Astrocyte (in vitro differentiated cells and primary cell): ENCODE results near the gene RGS10. TPM values are rescaled to one million over a fixed set of nuclear protein-coding genes. Genes with fewer than 3 reads are reported as not detected.

ENCODE experiments used
- DNase-seq: peaks from one replicate; pipeline ENCODE4 v3.0.0-alpha.2; 2010; ENCODE audit warnings: low read depth
- FAIRE-seq: peaks from 2 replicates; lab custom pipeline; 2011; peaks lifted over from hg19 to GRCh38; lab: Jason Lieb, UNC
- H2AFZ ChIP-seq: 2 replicates; pipeline ENCODE4 v1.6.0; 2012; ENCODE audit warnings: low read depth, low read length, inconsistent platforms
- H3K27ac ChIP-seq: 2 replicates; pipeline ENCODE4 v1.5.1; 2011; ENCODE audit warnings: low read depth, low read length, inconsistent platforms
- H3K27me3 ChIP-seq: 2 replicates; pipeline ENCODE4 v1.6.0; 2011; ENCODE audit warnings: low read length, inconsistent platforms; ENCODE audit not compliant: insufficient read depth
- H3K36me3 ChIP-seq: 2 replicates; pipeline ENCODE4 v1.5.1; 2011; ENCODE audit warnings: low read length, inconsistent platforms; ENCODE audit not compliant: insufficient read depth
- H3K4me1 ChIP-seq: 2 replicates; pipeline ENCODE4 v1.5.1; 2011; ENCODE audit warnings: low read length, inconsistent platforms; ENCODE audit not compliant: insufficient read depth
- H3K4me2 ChIP-seq: 2 replicates; pipeline ENCODE4 v1.6.0; 2012; ENCODE audit warnings: low read length, inconsistent platforms
- H3K4me3 ChIP-seq: 2 replicates; pipeline ENCODE4 v1.5.1; 2011; ENCODE audit warnings: low read depth, mild to moderate bottlenecking, low read length, inconsistent platforms; ENCODE audit not compliant: insufficient read depth
- H3K79me2 ChIP-seq: 2 replicates; pipeline ENCODE4 v1.6.0; 2012; ENCODE audit warnings: mild to moderate bottlenecking, low read length, inconsistent platforms; ENCODE audit not compliant: insufficient read depth
- H3K9ac ChIP-seq: 2 replicates; pipeline ENCODE4 v1.6.0; 2012; ENCODE audit warnings: mild to moderate bottlenecking, low read length, inconsistent platforms
- H3K9me3 ChIP-seq: 2 replicates; pipeline ENCODE4 v1.5.1; 2012; ENCODE audit warnings: low read depth, mild to moderate bottlenecking, low read length, inconsistent platforms; ENCODE audit not compliant: insufficient read depth
- H4K20me1 ChIP-seq: 2 replicates; pipeline ENCODE4 v1.6.0; 2012; ENCODE audit warnings: low read length, inconsistent platforms; ENCODE audit not compliant: insufficient read depth
- H3K27ac Mint-ChIP-seq: one replicate; pipeline ENCODE4 v1.8.0; 2021; ENCODE audit warnings: mild to moderate bottlenecking, mixed read lengths; ENCODE audit not compliant: unreplicated experiment
- H3K27me3 Mint-ChIP-seq: one replicate; pipeline ENCODE4 v1.8.0; 2021; ENCODE audit warnings: low read depth, mixed read lengths; ENCODE audit not compliant: unreplicated experiment
- H3K36me3 Mint-ChIP-seq: one replicate; pipeline ENCODE4 v1.8.0; 2021; ENCODE audit warnings: low read depth, mixed read lengths; ENCODE audit not compliant: unreplicated experiment
- H3K4me1 Mint-ChIP-seq: one replicate; pipeline ENCODE4 v1.8.0; 2021; ENCODE audit warnings: low read depth, mixed read lengths; ENCODE audit not compliant: unreplicated experiment
- H3K4me3 Mint-ChIP-seq: one replicate; pipeline ENCODE4 v1.8.0; 2021; ENCODE audit warnings: mild to moderate bottlenecking, moderate library complexity, mixed read lengths; ENCODE audit not compliant: unreplicated experiment
- H3K9me3 Mint-ChIP-seq: one replicate; pipeline ENCODE4 v1.8.0; 2021; ENCODE audit warnings: mild to moderate bottlenecking, mixed read lengths; ENCODE audit not compliant: unreplicated experiment
- CTCF ChIP-seq: IDR thresholded peaks from 2 replicates; pipeline ENCODE4 v1.5.1; 2011; ENCODE audit warnings: low read depth, mild to moderate bottlenecking, inconsistent platforms, low read length, moderate library complexity; ENCODE audit not compliant: insufficient read depth
- EZH2 ChIP-seq: IDR thresholded peaks from 2 replicates; pipeline ENCODE4 v1.6.1; 2012; ENCODE audit warnings: mild to moderate bottlenecking, low read length, inconsistent platforms; ENCODE audit not compliant: insufficient read depth
- total RNA-seq: library from RNA; stranded (reverse); gene quantifications from 2 replicates; pipeline ENCODE4 v1.2.1, GENCODE V29; 2021

Gene RGS10
- total RNA-seq, 1 donor from 2014 or later, result 40.1 TPM

DNA sequence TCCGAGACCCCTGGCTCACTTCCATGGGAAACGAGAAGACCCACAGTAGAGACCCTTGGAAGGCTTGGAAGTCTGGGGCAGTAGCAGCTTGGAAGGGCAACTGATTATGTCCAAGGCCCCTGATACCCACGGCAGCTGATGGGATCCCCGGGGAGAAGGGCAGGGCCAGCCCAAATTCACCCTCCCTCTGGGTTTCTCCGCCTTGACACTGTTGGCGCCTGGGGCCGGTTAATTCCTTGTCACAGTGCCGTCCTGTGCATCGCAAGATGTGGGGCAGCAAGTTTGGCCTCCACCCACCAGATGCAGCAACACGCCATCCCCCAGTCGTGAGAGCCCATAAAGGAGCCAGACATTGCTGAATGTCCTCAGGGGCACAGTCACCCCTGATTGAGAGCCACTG is 89.2 kb downstream of the RGS10 start:
- H4K20me1 ChIP-seq, result peaks cover 13% of the 10 kb centered on the region
- H3K4me3 ChIP-seq, result no peak overlapping the region
- no peak overlapping the region for H3K4me2 ChIP-seq
- peaks cover 12% of the 10 kb centered on the region for H3K4me1 ChIP-seq
- FAIRE-seq (no peak), DNase-seq (no peak)
- H3K36me3 ChIP-seq, result no peaks in the 10 kb centered on the region
- no peak overlapping the region for H2AFZ ChIP-seq
- Mint-ChIP-seq H3K27ac (no peak overlapping the region), H3K36me3 (peaks cover 10% of the 10 kb centered on the region), H3K4me1 (peaks cover 4% of the 10 kb centered on the region), H3K4me3 (no peak overlapping the region), H3K27me3 (peaks cover 10% of the 10 kb centered on the region), H3K9me3 (no peaks in the 10 kb centered on the region)
- H3K9me3 ChIP-seq, result no peaks in the 10 kb centered on the region
- no peak overlapping the region for H3K9ac ChIP-seq
- no peak overlapping the region for H3K27ac ChIP-seq
- H3K79me2 ChIP-seq, result no peaks in the 10 kb centered on the region
- TF ChIP-seq EZH2, result no peak
- no peak for TF ChIP-seq CTCF
- no peaks in the 10 kb centered on the region for H3K27me3 ChIP-seq

GRCh38 chr10:119452396-119452795 is 90.1 kb downstream of the RGS10 start:
- Histone ChIP-seq H3K27ac (no peak overlapping the region), H3K9me3 (no peaks in the 10 kb centered on the region), H2AFZ (no peak overlapping the region), H3K4me1 (peaks cover 12% of the 10 kb centered on the region), H3K79me2 (no peaks in the 10 kb centered on the region), H3K4me2 (no peak overlapping the region), H3K36me3 (no peaks in the 10 kb centered on the region), H3K4me3 (no peak overlapping the region), H3K9ac (no peak overlapping the region), H4K20me1 (peaks cover 13% of the 10 kb centered on the region), H3K27me3 (no peaks in the 10 kb centered on the region)
- Mint-ChIP-seq H3K27me3 (peaks cover 16% of the 10 kb centered on the region), H3K9me3 (no peaks in the 10 kb centered on the region), H3K27ac (no peak overlapping the region), H3K4me1 (peaks cover 4% of the 10 kb centered on the region), H3K4me3 (no peak overlapping the region), H3K36me3 (peaks cover 10% of the 10 kb centered on the region)
- DNase-seq (no peak), FAIRE-seq (no peak)
- TF ChIP-seq EZH2 (no peak), CTCF (no peak)

DNA sequence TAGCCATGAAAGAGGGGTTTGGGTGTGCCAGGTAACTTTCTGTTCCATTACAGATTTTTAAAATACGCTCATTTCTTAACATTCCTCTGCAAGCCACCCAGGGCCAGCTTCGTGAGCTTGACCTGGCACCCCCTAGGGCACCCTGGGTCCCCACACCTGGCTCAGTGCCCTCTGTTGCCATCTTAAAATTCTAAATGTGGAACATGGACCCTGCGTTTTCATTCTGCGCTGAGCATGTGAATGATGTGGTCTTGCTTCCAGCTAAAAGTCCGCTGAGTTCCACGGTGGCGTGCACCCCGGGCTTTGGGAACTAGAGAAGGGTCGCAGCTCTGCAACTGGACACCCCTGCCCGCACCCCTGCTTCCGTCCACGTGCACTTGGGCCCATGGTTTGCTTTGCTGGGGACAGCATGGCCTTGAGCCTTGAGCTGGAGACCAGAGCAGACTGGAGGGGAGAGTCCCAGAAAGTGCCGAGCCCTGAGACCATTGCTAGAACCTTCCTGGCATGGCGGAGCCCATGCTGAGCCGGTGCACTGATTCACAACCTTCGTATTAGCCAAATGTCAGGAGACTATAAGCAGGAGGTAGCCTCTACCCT is 91.1 kb downstream of the RGS10 start:
- H3K9ac ChIP-seq, result no peak overlapping the region
- DNase-seq, result no peak
- no peaks in the 10 kb centered on the region for H3K9me3 ChIP-seq
- Mint-ChIP-seq H3K4me3 (no peak overlapping the region), H3K27ac (no peak overlapping the region), H3K27me3 (peaks cover 20% of the 10 kb centered on the region), H3K4me1 (peaks cover 4% of the 10 kb centered on the region), H3K9me3 (no peaks in the 10 kb centered on the region), H3K36me3 (peaks cover 10% of the 10 kb centered on the region)
- TF ChIP-seq CTCF (no peak), EZH2 (no peak)
- no peak overlapping the region for H3K4me3 ChIP-seq
- H3K36me3 ChIP-seq, result no peaks in the 10 kb centered on the region
- no peaks in the 10 kb centered on the region for H3K27me3 ChIP-seq
- peaks cover 13% of the 10 kb centered on the region for H4K20me1 ChIP-seq
- H3K4me2 ChIP-seq, result no peak overlapping the region
- H3K27ac ChIP-seq, result no peak overlapping the region
- H3K79me2 ChIP-seq, result no peaks in the 10 kb centered on the region
- peaks cover 12% of the 10 kb centered on the region for H3K4me1 ChIP-seq
- no peak for FAIRE-seq
- H2AFZ ChIP-seq, result no peak overlapping the region
